ENCODE data around the gene APPBP2.

Gene APPBP2

GRCh38 chr17:60401819-60402218 lies 124.2 kb downstream of the APPBP2 start:
- in situ Hi-C loops (cut with MboI; ENCODE audit: low sequenced_read_pairs) = no loop called here

GRCh38 chr17:60398227-60398959 lies 127.6 kb downstream of the APPBP2 start:
- in situ Hi-C loops (cut with MboI; ENCODE audit: low sequenced_read_pairs) = no loop called here

GRCh38 chr17:60396412-60396811 lies 129.6 kb downstream of the APPBP2 start:
- in situ Hi-C loops (cut with MboI; ENCODE audit: low sequenced_read_pairs) = no loop called here

- in situ Hi-C loops (cut with MboI; ENCODE audit: low sequenced_read_pairs) = no loop called here
These were observed 130.5 kb downstream of the APPBP2 start for GRCh38 chr17:60395508-60396065.

GRCh38 chr17:60393840-60394723 lies 132.0 kb downstream of the APPBP2 start:
- in situ Hi-C loops (cut with MboI; ENCODE audit: low sequenced_read_pairs) = no loop called here
